ENCODE results near the gene SLAMF8.

GRCh38 chr1:159823406-159823805 lies 3.3 kb upstream of the SLAMF8 start:
- TF ChIP-seq, protein P1, sequence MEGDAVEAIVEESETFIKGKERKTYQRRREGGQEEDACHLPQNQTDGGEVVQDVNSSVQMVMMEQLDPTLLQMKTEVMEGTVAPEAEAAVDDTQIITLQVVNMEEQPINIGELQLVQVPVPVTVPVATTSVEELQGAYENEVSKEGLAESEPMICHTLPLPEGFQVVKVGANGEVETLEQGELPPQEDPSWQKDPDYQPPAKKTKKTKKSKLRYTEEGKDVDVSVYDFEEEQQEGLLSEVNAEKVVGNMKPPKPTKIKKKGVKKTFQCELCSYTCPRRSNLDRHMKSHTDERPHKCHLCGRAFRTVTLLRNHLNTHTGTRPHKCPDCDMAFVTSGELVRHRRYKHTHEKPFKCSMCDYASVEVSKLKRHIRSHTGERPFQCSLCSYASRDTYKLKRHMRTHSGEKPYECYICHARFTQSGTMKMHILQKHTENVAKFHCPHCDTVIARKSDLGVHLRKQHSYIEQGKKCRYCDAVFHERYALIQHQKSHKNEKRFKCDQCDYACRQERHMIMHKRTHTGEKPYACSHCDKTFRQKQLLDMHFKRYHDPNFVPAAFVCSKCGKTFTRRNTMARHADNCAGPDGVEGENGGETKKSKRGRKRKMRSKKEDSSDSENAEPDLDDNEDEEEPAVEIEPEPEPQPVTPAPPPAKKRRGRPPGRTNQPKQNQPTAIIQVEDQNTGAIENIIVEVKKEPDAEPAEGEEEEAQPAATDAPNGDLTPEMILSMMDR (IDR thresholded peaks at IDR 0.05; ENCODE audit: low read depth, low read length, poor library complexity, severe bottlenecking) = no peak
- no peak for TF ChIP-seq EZH2phosphoT487 (IDR thresholded peaks at IDR 0.05; ENCODE audit: borderline replicate concordance, low read length)
